Endothelial cell of umbilical vein (primary cell): Measurements from ENCODE around the gene STARD13. TPM values are rescaled to one million over a fixed set of nuclear protein-coding genes. Genes with fewer than 3 reads are reported as not detected.
A peak's percentile ranks its signal among the peaks of the same experiment; 100 is the strongest.

Source experiments
- BruUV-seq: library from RNA; stranded (reverse); fragments of 400-500 nt; replicated peaks from 2 replicates; lab custom pipeline; 2021; lab: Mats Ljungman, UMichigan
- CTCF ChIA-PET: fragments of 300-600, 350-600 bp; sonication (Branson Sonifier 250); formaldehyde crosslinking; loops from one replicate; lab custom pipeline; 2021; ENCODE audit warnings: antibody characterized with exemption, inconsistent platforms; lab: Charles Lee
- POLR2A ChIA-PET: fragments of 300-600, 350-600 bp; sonication (Branson Sonifier 250); formaldehyde crosslinking; loops from one replicate; lab custom pipeline; 2021; ENCODE audit warnings: antibody characterized with exemption, inconsistent platforms; lab: Charles Lee
- DNase-seq: peaks from one replicate; pipeline ENCODE4 v3.0.0-alpha.2; 2011; ENCODE audit warnings: low read depth, low spot score
- FAIRE-seq: peaks from 2 replicates; lab custom pipeline; 2011; peaks lifted over from hg19 to GRCh38; lab: Jason Lieb, UNC
- H2AFZ ChIP-seq: 2 replicates; pipeline ENCODE4 v1.6.0; 2012; ENCODE audit warnings: low read depth, low read length, control low read depth, inconsistent platforms
- H3K27ac ChIP-seq: 2 replicates; pipeline ENCODE4 v1.5.1; 2011; ENCODE audit warnings: low read depth, mild to moderate bottlenecking, control low read depth, low read length, moderate library complexity; ENCODE audit not compliant: insufficient read depth
- H3K27me3 ChIP-seq, 2 experiments: 2 replicates each; pipeline versions ENCODE4 v1.6.0 to v1.6.1; 2011; ENCODE audit warnings: low read length in 2 of 2, mixed read lengths in 1 of 2; ENCODE audit not compliant: control insufficient read depth in 2 of 2, insufficient read depth in 2 of 2
- H3K36me3 ChIP-seq, 2 experiments: 2 replicates in 1 of 2; 3 replicates in 1 of 2; pipeline ENCODE4 v1.5.1; 2011; ENCODE audit warnings: low read length in 2 of 2, mild to moderate bottlenecking in 1 of 2, moderate library complexity in 1 of 2; ENCODE audit not compliant: control insufficient read depth in 2 of 2, insufficient read depth in 2 of 2; ENCODE audit errors: extremely low read depth in 1 of 2
- H3K4me1 ChIP-seq: 3 replicates; pipeline ENCODE4 v1.5.1; 2011; ENCODE audit warnings: mild to moderate bottlenecking, low read length; ENCODE audit not compliant: control insufficient read depth, insufficient read depth; ENCODE audit errors: extremely low read depth
- H3K4me2 ChIP-seq: 2 replicates; pipeline ENCODE4 v1.6.1; 2011; ENCODE audit warnings: low read length, control low read depth, mixed read lengths; ENCODE audit not compliant: insufficient read depth
- H3K4me3 ChIP-seq, 3 experiments: fragments of 200-600 bp in 1 of 3; sonication (generic), shearing (Covaris generic) in 1 of 3; replicated peaks in 1 of 3; 2 replicates each; pipeline ENCODE4 v1.5.1; 2011 to 2016; ENCODE audit warnings: control low read depth in 3 of 3, low read length in 3 of 3, mild to moderate bottlenecking in 2 of 3, inconsistent platforms in 1 of 3, low read depth in 1 of 3, moderate library complexity in 1 of 3; ENCODE audit not compliant: insufficient read depth in 1 of 3
- H3K79me2 ChIP-seq: 2 replicates; pipeline ENCODE4 v1.6.0; 2012; ENCODE audit warnings: low read length, inconsistent platforms; ENCODE audit not compliant: control insufficient read depth, insufficient read depth
- H3K9ac ChIP-seq: replicated peaks from 2 replicates; pipeline ENCODE3; 2011; ENCODE audit warnings: low read length, control low read depth; ENCODE audit not compliant: insufficient read depth; ENCODE audit errors: extremely low read depth
- H3K9me1 ChIP-seq: replicated peaks from 3 replicates; pipeline ENCODE4 v1.6.0; 2011; ENCODE audit warnings: mild to moderate bottlenecking, low read length; ENCODE audit not compliant: control insufficient read depth, insufficient read depth; ENCODE audit errors: extremely low read depth
- H3K9me3 ChIP-seq: replicated peaks from 2 replicates; pipeline ENCODE4 v1.5.1; 2012; ENCODE audit warnings: low read length, inconsistent platforms; ENCODE audit not compliant: control insufficient read depth, insufficient read depth
- H4K20me1 ChIP-seq: replicated peaks from 2 replicates; pipeline ENCODE3; 2011; ENCODE audit warnings: mild to moderate bottlenecking, low read length; ENCODE audit not compliant: control insufficient read depth, insufficient read depth; ENCODE audit errors: extremely low read depth
- CTCF ChIP-seq, 2 donors: IDR thresholded peaks; 1 replicate in 1 of 2; 2 replicates in 1 of 2; pipeline ENCODE4 v1.5.1; 2011; ENCODE audit warnings: low read length in 2 of 2, mild to moderate bottlenecking in 2 of 2, moderate library complexity in 2 of 2, control low read depth in 1 of 2, inconsistent platforms in 1 of 2, low read depth in 1 of 2; ENCODE audit not compliant: insufficient read depth in 1 of 2; ENCODE audit errors: extremely low read depth in 1 of 2
- EZH2 ChIP-seq: IDR thresholded peaks from 2 replicates; pipeline ENCODE4 v1.6.1; 2012; ENCODE audit warnings: borderline replicate concordance, low read depth, mild to moderate bottlenecking, moderate library complexity, low read length, inconsistent platforms; ENCODE audit not compliant: severe bottlenecking
- FOS ChIP-seq: IDR thresholded peaks from 2 replicates; pipeline ENCODE4 v1.6.1; 2011; ENCODE audit warnings: mild to moderate bottlenecking, low read length, moderate library complexity, borderline replicate concordance; ENCODE audit not compliant: insufficient read depth
- GATA2 ChIP-seq: IDR thresholded peaks from 2 replicates; pipeline ENCODE4 v1.7.0; 2011; ENCODE audit warnings: low read depth, mild to moderate bottlenecking, moderate library complexity, mixed read lengths, low read length; ENCODE audit not compliant: insufficient read length, insufficient read depth
- JUN ChIP-seq: IDR thresholded peaks from 2 replicates; pipeline ENCODE4 v1.6.1; 2011; ENCODE audit warnings: borderline replicate concordance, low read depth; ENCODE audit not compliant: insufficient read length, insufficient read depth
- MAX ChIP-seq: IDR thresholded peaks from 2 replicates; pipeline ENCODE4 v1.6.1; 2011; ENCODE audit not compliant: insufficient read depth, insufficient read length
- MYC ChIP-seq: IDR thresholded peaks from one replicate; pipeline ENCODE4 v1.6.1; 2011; ENCODE audit warnings: mild to moderate bottlenecking, low read depth, low read length
- POLR2A ChIP-seq: IDR thresholded peaks from 2 replicates; pipeline ENCODE4 v1.6.1; 2012; ENCODE audit warnings: low read depth, mild to moderate bottlenecking, control low read depth, low read length
- POLR2AphosphoS5 ChIP-seq: IDR thresholded peaks from 2 replicates; pipeline ENCODE4 v1.6.1; 2012; ENCODE audit warnings: low read depth, mild to moderate bottlenecking, control low read depth, low read length, moderate library complexity; ENCODE audit not compliant: insufficient read depth
- dilution Hi-C: fragments of 300-500 bp; cut with MboI; formaldehyde crosslinking; loops from one replicate; pipeline ENCODE4 v1.15.0; 2019; ENCODE audit warnings: low sequenced_read_pairs; ENCODE audit not compliant: extremely low pct_ligation_motif_present
- intact Hi-C: fragments of 100-400 bp; cut with micrococcal nuclease; formaldehyde crosslinking; loops from one replicate; pipeline ENCODE4 v1.10.0; 2022
- polyA plus RNA-seq, 4 experiments: library from polyadenylated mRNA; depleted of rRNA in 3 of 4; stranded (reverse) in 3 of 4; unstranded in 1 of 4; fragments of >200 nt; gene quantifications; 2 replicates each; pipeline versions ENCODE4 v1.2.1 to v1.2.3, GENCODE V29; 2011 to 2012; ENCODE audit warnings: missing spikeins in 1 of 4
- total RNA-seq: library from RNA; stranded (reverse); gene quantifications from 2 replicates; pipeline ENCODE4 v1.2.3, GENCODE V29; 2021

STARD13 gene
- total and polyA plus RNA-seq, 2 donors (not counting 3 experiments of a cell fraction or from before 2014, with no cell fraction given) = 11.0 to 47.7 TPM

- H3K36me3 ChIP-seq = peaks cover 0 to 3% of the 10 kb centered on the region in 2 experiments
- H3K4me1 ChIP-seq = peaks cover 31% of the 10 kb centered on the region
- BruUV-seq = no TSS peak
- no peaks in the 10 kb centered on the region for H3K9me3 ChIP-seq
- peaks cover 21% of the 10 kb centered on the region for H3K79me2 ChIP-seq
- no peaks in the 10 kb centered on the region for H3K9me1 ChIP-seq
- dilution Hi-C loops (no loop called here), intact Hi-C loops (no loop called here)
- no peaks in the 10 kb centered on the region for H4K20me1 ChIP-seq
- H3K27me3 ChIP-seq = no peaks in the 10 kb centered on the region
- TF ChIP-seq POLR2A (no peak), EZH2 (no peak), GATA2 (no peak), FOS (no peak), JUN (no peak)
- FAIRE-seq (no peak), DNase-seq (no peak)
- ChIA-PET CTCF (interaction anchor here (0.7 to 3.1 kb wide), 9 partner anchors 9 to 486 kb away, joined by 3 to 18 read pairs (median 6); no protein-coding TSS in a partner anchor), POLR2A (no interaction called here)
- H3K27ac ChIP-seq = peak overlapping the region; percentile 91
- no peak overlapping the region for H3K4me2 ChIP-seq
- H2AFZ ChIP-seq = no peak overlapping the region
- H3K4me3 ChIP-seq = no peak overlapping the region
- H3K9ac ChIP-seq = no peak overlapping the region
Observed at GRCh38 chr13:33154911-33155310, 130.6 kb downstream of the STARD13 start.

- POLR2A ChIA-PET = interaction anchor here (1.1 kb wide), 1 partner anchor 14 kb away, joined by 4 read pairs; no protein-coding TSS in a partner anchor
- H3K4me3 ChIP-seq = no peak overlapping the region
- intact Hi-C loops = loop anchor here (1.0 to 2.0 kb wide), 9 partner anchors 27 to 566 kb away; no protein-coding TSS in a partner anchor
- BruUV-seq = no TSS peak
- no peaks in the 10 kb centered on the region for H3K36me3 ChIP-seq
- FAIRE-seq (peak; percentile 88), DNase-seq (peak; percentile 96)
- H2AFZ ChIP-seq = no peak overlapping the region
- H3K9ac ChIP-seq = peak overlapping the region; percentile 56
- peaks cover 31% of the 10 kb centered on the region for H3K4me1 ChIP-seq
- H3K79me2 ChIP-seq = peaks cover 24% of the 10 kb centered on the region
- peak overlapping the region; percentile 91 for H3K27ac ChIP-seq
- H3K9me1 ChIP-seq = no peaks in the 10 kb centered on the region
- CTCF ChIA-PET = interaction anchor here (0.7 to 3.1 kb wide), 16 partner anchors 9 to 484 kb away, joined by 3 to 18 read pairs (median 4); no protein-coding TSS in a partner anchor
- dilution Hi-C loops = no loop called here
- TF ChIP-seq EZH2 = no peak
- peak; percentile 68 for TF ChIP-seq JUN
- peak; percentile 76 for TF ChIP-seq GATA2
- TF ChIP-seq FOS = peak; percentile 80
- TF ChIP-seq POLR2A = peak; percentile 46
- TF ChIP-seq MAX = no peak
- peak; percentile 87 for TF ChIP-seq POLR2AphosphoS5
- no peak for TF ChIP-seq MYC
- peak; percentile 59 to 65 for TF ChIP-seq CTCF (IDR thresholded peaks at IDR 0.05; ENCODE audit: extremely low read depth in 1 of 2, insufficient read depth in 1 of 2, low read depth in 1 of 2, low read length in 2 of 2)
- H3K4me2 ChIP-seq = peak overlapping the region; percentile 26
- no peaks in the 10 kb centered on the region for H3K27me3 ChIP-seq
- H4K20me1 ChIP-seq = no peaks in the 10 kb centered on the region
- H3K9me3 ChIP-seq = no peaks in the 10 kb centered on the region
Observed at GRCh38 chr13:33153421-33154404, 131.8 kb downstream of the STARD13 start.
